ENCODE results near the gene KDM5C.

KDM5C gene

DNA sequence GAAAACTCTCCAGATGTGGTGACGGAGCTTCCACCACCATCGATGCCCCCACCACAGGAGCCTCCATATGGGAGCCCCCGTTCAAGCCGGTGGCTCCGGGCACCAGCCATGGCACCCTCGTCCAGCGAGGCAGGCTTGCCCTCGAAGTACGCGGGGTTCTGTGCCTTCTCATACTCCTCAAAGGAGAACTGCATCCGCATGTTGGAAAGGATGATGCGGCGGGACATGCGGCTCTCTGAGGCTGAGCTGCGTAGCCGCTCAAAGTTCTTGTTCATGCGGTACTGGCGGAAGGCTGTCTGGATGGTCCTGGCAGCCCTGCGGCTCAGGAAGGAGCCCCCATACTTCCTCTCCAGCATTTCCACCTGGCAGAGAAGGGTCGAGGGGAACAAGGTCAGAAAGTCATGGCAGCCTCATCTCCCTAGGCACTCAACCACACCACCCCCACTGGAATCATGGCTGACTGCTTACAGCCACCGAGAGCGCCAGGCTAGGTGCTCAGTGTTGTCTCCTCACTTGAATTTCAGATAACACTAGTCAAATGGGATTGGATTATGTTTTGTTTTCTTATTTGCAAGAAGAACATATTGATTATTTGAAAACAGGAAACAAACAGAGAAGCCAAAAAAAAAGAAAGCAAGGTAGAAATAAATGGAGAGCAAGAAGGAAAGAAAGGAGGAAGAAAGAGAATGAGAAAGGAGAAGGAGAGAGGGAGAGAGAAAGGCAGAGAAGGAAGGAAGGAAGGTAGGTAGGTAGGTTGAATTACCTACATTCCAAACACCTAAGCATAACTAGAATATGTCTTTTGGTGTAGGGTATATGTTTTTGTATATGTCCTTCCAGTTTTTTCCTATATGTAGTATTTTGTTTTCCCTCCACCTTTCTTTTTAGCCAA is 29.8 kb upstream of the KDM5C start:
- CTCF ChIA-PET = interaction anchor here (0.9 kb wide), 1 partner anchor 29 kb away, joined by 4 read pairs; no protein-coding TSS in a partner anchor
- TF ChIP-seq, protein P1, sequence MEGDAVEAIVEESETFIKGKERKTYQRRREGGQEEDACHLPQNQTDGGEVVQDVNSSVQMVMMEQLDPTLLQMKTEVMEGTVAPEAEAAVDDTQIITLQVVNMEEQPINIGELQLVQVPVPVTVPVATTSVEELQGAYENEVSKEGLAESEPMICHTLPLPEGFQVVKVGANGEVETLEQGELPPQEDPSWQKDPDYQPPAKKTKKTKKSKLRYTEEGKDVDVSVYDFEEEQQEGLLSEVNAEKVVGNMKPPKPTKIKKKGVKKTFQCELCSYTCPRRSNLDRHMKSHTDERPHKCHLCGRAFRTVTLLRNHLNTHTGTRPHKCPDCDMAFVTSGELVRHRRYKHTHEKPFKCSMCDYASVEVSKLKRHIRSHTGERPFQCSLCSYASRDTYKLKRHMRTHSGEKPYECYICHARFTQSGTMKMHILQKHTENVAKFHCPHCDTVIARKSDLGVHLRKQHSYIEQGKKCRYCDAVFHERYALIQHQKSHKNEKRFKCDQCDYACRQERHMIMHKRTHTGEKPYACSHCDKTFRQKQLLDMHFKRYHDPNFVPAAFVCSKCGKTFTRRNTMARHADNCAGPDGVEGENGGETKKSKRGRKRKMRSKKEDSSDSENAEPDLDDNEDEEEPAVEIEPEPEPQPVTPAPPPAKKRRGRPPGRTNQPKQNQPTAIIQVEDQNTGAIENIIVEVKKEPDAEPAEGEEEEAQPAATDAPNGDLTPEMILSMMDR (IDR thresholded peaks at IDR 0.05; ENCODE audit: insufficient read depth, low read length, missing control alignments) = no peak
- POLR2A ChIA-PET = no interaction called here
- no peak for DNase-seq (ENCODE audit: low read depth, low spot score)
- no peak overlapping the region for H3K4me3 ChIP-seq (ENCODE audit: low read depth, low read length)

DNA sequence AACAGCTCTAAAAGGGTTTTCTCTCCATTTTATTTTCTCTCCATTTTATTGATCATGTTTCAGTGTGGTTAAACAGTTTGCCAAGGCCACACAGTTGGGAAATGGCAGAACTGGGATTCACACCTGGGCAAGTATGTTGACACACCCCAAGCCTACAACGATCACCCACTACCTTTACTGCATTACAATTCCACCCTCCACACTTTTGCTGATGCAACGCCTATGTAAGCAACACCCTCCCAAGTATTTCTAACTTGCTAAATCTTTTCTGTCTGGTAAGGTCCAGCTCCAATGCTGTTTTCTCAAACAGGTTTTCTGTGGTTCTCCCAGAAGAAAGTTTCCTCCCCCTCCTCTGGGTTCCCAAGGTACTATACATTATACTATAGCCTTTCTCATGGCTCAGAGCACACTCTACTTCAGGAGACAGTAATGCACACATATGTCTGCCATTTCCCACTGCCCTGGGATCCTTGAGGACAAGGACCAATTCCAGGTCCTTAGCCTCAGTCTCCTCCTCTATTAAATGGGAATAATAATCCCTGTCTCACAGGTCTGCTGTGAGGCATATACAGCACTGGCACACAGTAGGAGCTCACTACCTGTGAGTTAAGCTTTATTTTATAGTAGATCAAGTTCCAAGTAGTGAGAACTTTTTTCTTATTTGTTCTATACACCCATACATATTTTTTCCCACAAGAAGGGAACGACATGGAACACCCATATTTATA is 28.4 kb upstream of the KDM5C start:
- no peak for DNase-seq (ENCODE audit: low read depth, low spot score)
- CTCF ChIA-PET = interaction anchor here (0.9 to 2.0 kb wide), 4 partner anchors 9 to 78 kb away, joined by 4 to 7 read pairs (median 6); no protein-coding TSS in a partner anchor
- TF ChIP-seq, protein P1 (IDR thresholded peaks at IDR 0.05; ENCODE audit: insufficient read depth, low read length, missing control alignments) = no peak
- H3K4me3 ChIP-seq (ENCODE audit: low read depth, low read length) = no peak overlapping the region
- POLR2A ChIA-PET = no interaction called here

DNA sequence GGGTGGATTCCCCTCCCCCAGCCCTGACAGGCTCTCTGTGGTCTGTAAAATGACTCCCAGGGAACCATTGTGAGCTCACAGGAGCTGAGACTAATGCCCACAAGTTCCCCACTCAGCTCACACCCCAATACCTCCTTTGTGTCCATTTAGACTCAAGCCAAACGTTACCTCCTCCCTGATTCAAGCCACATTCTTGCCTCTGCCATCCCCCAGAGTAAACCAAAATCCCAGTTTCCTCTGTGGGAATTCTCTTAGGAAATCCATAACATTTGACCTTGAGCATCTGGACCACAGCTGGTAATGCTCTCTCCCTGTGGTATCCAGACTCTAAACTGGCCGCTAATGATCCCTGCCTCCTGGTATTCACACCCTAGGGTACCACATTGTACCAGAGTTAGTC is 26.3 kb upstream of the KDM5C start:
- ChIA-PET POLR2A (no interaction called here), CTCF (no interaction called here)
- TF ChIP-seq, protein P1 (IDR thresholded peaks at IDR 0.05; ENCODE audit: insufficient read depth, low read length, missing control alignments) = no peak
- no peak overlapping the region for H3K4me3 ChIP-seq (ENCODE audit: low read depth, low read length)
- no peak for DNase-seq (ENCODE audit: low read depth, low spot score)

DNA sequence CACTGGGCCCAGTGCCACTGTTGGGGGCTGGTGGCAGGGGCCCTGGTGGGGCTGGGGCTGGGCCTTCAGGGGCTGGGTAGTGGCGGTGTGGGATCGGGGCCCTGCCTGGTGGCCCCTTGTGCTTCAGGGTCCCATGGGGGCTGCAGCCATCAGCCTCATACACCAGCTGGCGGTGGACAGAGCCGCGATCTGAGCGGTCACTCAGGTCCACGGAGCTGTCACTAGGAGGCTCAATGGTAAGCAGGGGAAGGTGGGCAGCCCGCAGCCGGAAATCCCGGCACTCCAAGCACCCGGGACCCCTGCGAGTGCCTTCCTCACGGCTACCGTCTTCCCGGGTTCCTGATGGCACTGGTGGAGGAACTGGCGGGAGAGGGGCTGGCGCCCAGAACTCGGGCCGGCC is 25.5 kb upstream of the KDM5C start:
- no peak for DNase-seq (ENCODE audit: low read depth, low spot score)
- ChIA-PET CTCF (interaction anchor here (3.2 kb wide), 1 partner anchor 62 kb away, joined by 13 read pairs; no protein-coding TSS in a partner anchor), POLR2A (no interaction called here)
- H3K4me3 ChIP-seq (ENCODE audit: low read depth, low read length) = no peak overlapping the region
- TF ChIP-seq, protein P1 (IDR thresholded peaks at IDR 0.05; ENCODE audit: insufficient read depth, low read length, missing control alignments) = no peak

DNA sequence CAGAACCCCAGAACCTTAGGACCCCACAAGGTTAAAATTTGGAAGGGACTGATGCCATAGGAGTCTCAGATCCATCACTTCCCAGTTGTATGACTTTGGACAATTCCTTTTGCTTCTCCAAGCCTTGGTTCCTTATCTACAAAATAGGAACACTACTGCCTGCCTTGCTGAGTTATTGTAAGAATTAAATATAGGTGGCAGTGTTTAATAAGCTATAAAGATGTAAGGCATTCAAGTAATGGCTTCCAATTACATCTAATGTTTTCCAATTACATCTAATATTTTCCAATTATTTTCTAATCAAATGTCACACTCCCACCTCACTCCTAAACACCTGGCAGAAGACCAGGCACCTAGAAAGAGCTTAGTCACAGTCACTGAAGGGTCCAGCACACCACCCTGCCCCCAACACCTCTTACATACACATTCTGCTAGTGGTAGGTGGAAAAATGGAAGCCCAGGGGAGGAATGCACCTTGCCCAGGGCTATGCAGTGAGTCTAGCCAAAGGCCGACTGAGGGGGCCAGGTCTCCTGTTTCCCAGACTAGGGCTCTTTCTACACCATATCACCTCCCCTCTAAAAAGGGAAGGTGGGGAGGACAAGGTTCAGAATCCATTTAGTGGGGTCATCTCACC is 24.5 kb upstream of the KDM5C start:
- no peak overlapping the region for H3K4me3 ChIP-seq (ENCODE audit: low read depth, low read length)
- CTCF ChIA-PET = interaction anchor here (0.7 to 3.2 kb wide), 11 partner anchors 9 to 232 kb away, joined by 3 to 13 read pairs (median 3); no protein-coding TSS in a partner anchor
- POLR2A ChIA-PET = no interaction called here
- DNase-seq (ENCODE audit: low read depth, low spot score) = no peak
- TF ChIP-seq, protein P1 (IDR thresholded peaks at IDR 0.05; ENCODE audit: insufficient read depth, low read length, missing control alignments) = no peak
